COLO668 (cell line): ENCODE data around the gene MLH3.
"Not testable (repeated sequence)": the region's sequence is repeated elsewhere in the genome, so short reads cannot be mapped to it uniquely, and the experiment has no call there.

Experiments
- DNase-seq: peaks from one replicate; lab custom pipeline; 2025; ENCODE audit not compliant: unreplicated experiment; lab: John Stamatoyannopoulos, UW

The MLH3 gene

GRCh38 chr14:75030147-75030546 is 21.1 kb downstream of the MLH3 start:
- no peak for DNase-seq

GRCh38 chr14:75025876-75026275 is 25.4 kb downstream of the MLH3 start:
- no peak for DNase-seq

- no peak for DNase-seq
Observed at GRCh38 chr14:75025082-75025481, 26.2 kb downstream of the MLH3 start.

GRCh38 chr14:75023108-75023507 is 28.2 kb downstream of the MLH3 start:
- no peak for DNase-seq

DNA sequence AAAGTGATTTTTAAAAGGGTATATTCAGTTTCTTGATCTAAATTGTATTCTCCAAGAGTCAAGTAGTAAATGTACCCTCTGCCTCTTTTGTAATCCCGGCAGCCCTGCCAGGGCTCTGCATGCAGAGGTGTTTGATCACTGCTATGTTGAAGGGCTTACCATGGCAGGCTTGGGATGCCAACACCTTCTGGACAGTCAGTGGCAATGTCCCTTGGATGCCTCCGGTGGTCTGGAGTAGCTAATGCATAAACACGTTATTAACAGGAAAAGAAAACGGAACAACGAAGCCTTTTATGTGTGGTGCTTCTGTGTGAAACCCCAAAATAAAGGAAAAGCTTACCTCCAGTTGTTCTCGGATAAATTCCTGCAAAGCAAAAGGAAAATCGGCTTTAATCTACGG is 28.6 kb downstream of the MLH3 start:
- peak; percentile 19 for DNase-seq

DNA sequence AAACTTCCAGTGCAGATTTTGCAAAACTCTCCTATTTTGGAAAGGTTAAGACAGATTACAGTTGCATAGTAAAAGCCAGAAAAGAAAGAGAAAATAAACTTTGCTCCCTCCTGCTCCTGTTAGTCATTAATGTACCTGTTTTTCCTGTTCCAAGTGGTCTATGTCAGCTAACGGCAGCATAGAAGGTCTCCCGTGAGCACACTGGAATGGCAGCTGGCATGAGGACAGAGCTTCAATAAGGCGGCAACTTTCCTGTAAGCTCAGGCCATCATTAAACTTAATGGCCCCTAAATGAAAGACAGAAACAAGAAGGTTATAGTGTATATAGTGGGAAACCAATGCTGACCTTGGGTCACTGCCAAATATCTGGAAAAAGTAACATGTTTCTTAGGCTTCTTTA is 32.6 kb downstream of the MLH3 start:
- DNase-seq: no peak

DNA sequence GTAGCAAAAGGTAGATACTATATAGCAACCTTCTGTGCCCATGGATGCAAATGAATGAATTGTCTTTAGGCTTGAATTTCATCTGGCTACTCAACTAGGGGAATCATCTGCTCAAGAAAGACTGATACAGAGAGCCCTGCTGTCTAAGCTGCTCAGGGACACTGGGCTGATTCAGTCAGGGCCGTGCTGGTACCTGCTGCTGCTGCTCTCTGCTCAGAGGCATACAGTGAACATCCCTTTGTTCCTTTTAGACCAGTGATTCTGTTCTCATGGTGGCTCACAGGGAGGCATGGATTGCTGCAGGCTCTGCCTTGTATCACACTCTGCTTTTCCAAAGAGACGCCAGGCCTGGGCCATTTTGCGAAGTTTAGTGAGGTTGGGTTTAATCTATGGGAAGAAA is 34.5 kb downstream of the MLH3 start:
- no peak for DNase-seq

GRCh38 chr14:75015496-75015895 is 35.8 kb downstream of the MLH3 start:
- DNase-seq: no peak

DNA sequence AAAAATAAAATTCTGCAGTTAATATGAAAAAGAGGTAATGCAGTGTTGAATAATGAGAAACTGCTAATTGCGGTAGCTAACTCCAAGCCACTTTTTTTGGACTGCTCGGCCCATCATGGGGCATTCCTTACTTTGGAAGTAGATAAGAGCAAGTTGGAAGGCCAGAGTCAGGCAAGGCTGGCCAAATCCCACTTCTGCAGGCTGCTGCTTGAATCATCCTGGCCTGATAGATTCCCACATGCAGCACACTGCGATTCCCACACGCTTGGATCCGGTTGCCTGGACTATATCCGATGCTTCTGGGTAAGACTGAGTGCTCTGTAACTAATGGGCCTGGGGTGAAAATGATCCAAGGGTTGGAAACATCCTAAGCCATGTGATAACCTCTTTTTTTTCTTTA is 38.0 kb downstream of the MLH3 start:
- DNase-seq: no peak

GRCh38 chr14:75011356-75011994 is 39.8 kb downstream of the MLH3 start:
- DNase-seq: no peak

- DNase-seq: no peak
Observed at GRCh38 chr14:75010472-75011093, 40.7 kb downstream of the MLH3 start.

GRCh38 chr14:75009176-75009575 is 42.1 kb downstream of the MLH3 start:
- no peak for DNase-seq

- no peak for DNase-seq
Observed at GRCh38 chr14:75005357-75005756, 45.9 kb downstream of the MLH3 start.

GRCh38 chr14:75003250-75004027 is 47.8 kb downstream of the MLH3 start:
- DNase-seq: peak; percentile 21

- peak; percentile 98 for DNase-seq
Observed at GRCh38 chr14:75002392-75003249, 48.6 kb downstream of the MLH3 start, which contains the start of gene EIF2B2. Gene EIF2B2 (plus strand): TSS chr14:75002921. CDS start chr14:75002991, 70 bp downstream.

- DNase-seq: no peak
Observed at GRCh38 chr14:75001899-75002298, 49.4 kb downstream of the MLH3 start.

DNA sequence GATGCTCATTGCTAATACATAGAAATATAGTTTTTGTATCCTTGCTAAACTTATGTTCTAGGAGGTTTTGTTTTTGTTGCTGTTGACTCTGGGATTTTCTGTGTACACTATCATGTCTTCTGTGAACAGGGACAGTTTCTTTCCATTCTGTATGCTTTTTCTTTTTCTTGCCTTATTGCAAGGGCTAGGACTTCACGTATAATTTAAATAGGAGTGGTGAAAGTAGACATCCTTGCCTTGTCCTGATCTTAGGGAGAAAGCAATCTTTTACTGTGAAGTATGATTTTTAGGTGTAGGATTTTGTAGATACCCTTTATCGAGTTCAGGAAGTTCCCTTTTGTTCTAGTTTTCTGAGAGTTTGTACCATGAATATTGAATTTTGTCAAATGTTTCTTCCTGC is 50.0 kb downstream of the MLH3 start:
- no peak for DNase-seq

DNA sequence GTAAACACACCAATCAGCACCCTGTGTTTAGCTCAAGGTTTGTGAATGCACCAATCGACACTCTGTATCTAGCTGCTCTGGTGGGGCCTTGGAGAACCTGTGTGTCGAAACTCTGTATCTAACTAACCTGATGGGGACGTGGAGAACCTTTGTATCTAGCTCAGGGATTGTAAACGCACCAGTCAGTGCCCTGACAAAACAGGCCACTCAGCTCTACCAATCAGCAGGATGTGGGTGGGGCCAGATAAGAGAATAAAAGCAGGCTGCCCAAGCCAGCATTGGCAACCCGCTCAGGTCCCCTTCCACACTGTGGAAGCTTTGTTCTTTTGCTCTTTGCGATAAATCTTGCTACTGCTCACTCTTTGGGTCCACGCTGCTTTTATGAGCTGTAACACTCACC is 55.5 kb downstream of the MLH3 start:
- DNase-seq: not testable (repeated sequence)

DNA sequence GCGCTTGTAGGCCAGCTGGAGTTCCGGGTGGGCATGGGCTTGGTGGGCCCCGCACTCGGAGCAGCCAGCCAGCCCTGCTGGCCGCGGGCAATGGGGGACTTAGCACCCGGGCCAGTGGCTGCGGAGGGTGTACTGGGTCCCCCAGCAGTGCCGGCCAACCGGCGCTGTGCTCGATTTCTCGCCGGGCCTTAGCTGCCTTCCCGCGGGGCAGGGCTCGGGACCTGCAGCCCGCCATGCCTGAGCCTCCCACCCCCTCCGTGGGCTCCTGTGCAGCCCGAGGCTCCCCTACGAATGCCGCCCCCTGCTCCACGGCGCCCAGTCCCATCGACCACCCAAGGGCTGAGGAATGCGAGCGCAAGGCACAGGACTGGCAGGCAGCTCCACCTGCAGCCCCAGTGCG is 57.1 kb downstream of the MLH3 start:
- DNase-seq: not testable (repeated sequence)

DNA sequence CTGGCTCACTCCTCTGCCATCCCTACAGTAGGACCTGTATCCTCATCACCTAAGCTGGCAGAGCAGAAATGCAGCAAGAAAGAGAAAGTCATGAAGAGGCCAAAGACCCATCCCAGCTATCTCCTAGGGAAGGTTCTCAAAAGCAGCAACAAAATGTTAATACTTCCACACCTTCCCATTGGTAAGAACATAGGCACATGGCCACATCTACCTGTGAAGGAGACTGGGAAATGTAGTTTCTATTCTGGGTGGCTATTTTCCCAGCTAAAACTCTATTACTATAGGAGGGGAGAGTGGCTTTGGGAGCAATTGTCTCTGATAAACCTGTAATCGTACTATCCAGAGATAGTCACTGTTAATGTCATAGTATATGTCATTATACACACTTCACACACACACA is 62.3 kb downstream of the MLH3 start:
- no peak for DNase-seq

DNA sequence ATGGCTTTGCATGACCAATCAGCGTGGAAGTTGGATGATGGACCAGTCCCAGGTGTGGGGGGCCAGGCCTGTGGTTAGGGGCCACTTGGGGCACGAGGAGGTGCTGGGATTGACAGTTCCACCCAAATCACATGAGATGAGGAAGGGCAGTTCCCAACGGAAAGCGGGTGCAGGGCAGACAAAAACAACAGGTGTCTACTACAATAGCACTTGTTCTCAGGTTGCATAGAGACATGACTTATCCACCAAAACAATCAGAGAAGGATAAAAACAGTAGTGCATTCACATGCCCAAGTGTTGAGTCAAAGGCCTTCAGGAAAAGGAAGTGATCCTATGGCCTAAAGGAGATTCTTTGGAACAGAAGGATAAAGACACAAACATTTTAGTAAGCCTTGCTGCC is 63.1 kb downstream of the MLH3 start:
- DNase-seq: peak; percentile 67
